Endothelial cell of hepatic sinusoid (primary cell): ENCODE data around the gene ROBO1.
"Not testable (repeated sequence)": the region's sequence is repeated elsewhere in the genome, so short reads cannot be mapped to it uniquely, and the experiment has no call there.

ENCODE experiments used
- in situ Hi-C: cut with HindIII; loops from 2 replicates; pipeline ENCODE4 v1.10.0; 2017; ENCODE audit warnings: low sequenced_read_pairs

Gene ROBO1

DNA sequence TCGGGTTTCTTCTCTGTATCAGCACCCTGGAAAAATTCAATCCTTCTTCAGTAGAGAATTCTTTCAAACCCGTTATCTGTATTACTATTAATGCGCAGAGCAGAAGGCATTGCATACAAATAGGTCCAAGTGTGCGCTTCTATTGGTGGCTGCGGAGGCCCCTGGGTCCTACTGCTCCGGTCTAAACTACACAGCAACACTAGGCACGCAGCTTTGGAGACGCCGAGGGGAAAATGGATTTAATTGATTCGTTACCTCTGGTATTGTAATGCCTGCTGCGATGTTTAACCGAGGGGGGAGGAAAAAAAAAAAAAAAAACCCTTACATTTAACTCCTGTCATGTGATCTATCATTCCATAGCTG is at the start of gene ROBO1:
TSS of gene ROBO1 (minus strand) at position 94 of the 363 bp plus-strand sequence.
- in situ Hi-C loops: no loop called here

DNA sequence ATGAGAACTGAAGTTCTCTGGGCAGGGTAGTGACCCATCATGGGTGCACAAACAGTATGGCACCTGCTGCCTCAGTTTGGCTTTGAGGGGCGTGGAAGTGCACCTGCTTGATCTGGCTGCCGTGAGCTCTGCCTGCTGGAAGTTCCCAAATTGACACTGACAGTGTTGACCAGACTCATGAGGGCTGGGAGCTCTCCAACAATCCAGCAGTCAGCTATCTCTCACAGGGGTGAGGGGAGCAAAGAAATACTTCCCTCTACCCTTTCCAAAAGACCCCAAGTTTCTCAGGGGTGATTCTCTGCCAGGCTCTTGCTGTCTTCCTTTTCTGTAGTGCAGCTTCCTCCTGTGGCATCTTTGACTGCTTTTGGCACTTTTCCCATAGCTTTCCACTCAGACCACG is 49.4 kb upstream of the ROBO1 start:
- in situ Hi-C loops: no loop called here

DNA sequence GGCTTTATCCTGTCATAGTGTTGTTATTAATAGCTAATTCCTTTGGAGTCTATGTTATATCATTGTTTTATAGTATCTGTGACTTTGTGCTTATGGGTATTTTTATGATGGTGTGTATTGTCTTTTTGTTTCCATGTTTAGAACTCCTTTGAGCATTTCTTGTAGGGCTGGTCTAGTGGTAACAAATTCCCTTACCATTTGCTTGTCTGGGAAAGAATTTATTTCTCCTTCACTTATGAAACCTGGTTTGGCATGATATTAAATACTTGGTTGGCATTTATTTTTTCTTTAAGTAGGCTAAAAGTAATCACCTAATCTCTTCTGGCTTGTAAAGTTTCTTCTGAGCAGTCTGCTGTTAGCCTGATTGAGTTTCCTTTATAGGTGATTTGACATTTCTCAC is 47.7 kb upstream of the ROBO1 start:
- in situ Hi-C loops: no loop called here

GRCh38 chr3:79810581-79810980 is 42.8 kb upstream of the ROBO1 start:
- in situ Hi-C loops: no loop called here

DNA sequence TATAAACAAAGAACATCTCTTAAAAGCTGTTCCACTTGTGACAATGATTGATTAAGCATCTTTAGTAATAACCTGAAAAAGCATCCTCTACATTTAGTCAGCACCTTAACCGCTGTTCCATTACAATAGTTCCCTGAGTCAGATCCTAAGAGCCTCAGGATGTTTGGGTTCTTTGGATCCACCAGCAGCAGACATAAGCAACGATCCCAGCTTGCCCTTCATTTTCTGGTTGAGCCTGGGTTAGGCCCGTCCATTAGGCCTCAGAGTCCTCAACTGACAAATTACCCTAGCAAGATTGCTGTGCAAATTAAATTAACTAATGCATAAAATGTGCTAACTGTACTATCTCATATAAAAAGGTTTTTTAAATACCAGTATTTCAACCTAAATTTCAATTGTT is 42.3 kb upstream of the ROBO1 start:
- in situ Hi-C loops: no loop called here

DNA sequence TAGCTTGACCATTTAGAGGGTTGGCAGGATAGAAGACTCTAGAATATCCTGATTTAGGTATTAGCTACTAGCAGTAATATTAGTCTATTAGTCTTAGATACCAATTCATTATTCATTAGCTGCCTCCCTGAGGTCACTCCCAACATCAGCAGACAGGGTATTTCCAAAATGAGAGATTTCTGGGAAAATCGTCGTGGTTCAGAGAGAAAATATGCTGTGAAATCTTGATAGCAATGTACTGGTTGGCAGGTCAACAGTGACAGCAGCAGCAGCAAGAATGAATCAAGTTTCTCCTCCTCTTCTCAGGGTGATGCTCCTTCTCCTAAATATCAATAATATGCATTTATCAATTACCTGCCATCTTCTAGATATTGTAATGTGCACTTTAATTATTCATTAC is 41.3 kb upstream of the ROBO1 start:
- in situ Hi-C loops: no loop called here

GRCh38 chr3:79808515-79808914 is 40.7 kb upstream of the ROBO1 start:
- in situ Hi-C loops: no loop called here

DNA sequence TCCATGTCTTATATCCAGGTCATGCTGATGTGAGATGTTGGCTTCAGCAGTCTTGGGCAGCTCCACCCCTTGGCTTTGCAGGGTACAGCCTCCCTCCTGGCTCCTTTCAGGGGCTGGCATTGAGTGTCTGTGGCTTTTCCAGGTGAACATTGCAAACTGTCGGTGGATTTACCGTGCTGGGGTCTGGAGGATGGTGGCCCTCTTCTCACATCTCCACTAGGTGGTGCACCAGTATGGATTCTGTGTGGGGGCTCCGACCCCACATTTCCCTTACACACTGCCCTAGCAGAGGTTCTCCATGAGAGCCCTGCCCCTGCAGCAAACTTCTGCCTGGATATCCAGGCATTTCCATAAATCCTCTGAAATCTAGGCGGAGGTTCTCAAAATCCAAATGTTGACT is 22.4 kb upstream of the ROBO1 start:
- in situ Hi-C loops: not testable (repeated sequence)

GRCh38 chr3:79773291-79773690 is 5.5 kb upstream of the ROBO1 start:
- in situ Hi-C loops: no loop called here

GRCh38 chr3:79769229-79769628 is 1.4 kb upstream of the ROBO1 start:
- in situ Hi-C loops: no loop called here

GRCh38 chr3:79767194-79767904 is 449 bp downstream of the ROBO1 start:
- in situ Hi-C loops: no loop called here

DNA sequence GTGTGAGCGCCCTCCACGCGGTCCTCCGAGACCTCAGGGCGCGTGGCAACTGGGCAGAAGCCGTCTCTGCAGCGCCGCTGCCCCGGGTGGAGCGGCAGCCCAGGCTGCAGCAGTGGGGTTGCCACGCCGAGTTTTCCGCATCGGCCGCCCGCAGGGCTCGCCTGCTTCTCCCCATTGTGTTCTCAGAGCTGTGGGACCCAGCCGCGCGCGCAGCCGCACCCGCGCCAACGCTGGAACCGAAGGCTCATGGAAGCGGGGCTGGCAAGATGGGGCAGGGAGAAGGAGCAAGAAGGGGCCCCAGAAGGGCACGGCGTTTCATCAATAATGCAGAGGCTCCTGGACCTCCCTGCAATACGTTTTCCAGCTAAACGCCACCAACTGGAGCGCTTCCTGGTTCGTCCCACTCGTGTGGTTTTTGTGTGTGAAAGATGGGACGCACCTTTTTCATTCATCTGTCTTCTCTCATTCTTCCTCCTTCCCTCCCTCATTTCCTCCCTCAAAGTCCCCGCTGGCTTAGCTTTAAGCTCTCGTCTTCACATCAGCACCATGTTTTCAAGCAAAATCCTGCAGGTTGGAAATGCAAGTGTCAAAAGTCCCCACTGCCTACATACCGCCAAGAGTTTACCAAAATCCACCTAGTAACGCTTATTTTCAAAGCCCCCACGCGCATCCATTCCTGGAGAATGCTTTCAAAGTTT is 1.2 kb downstream of the ROBO1 start:
- in situ Hi-C loops: no loop called here

- in situ Hi-C loops: no loop called here
Measured at GRCh38 chr3:79765911-79766310, 1.9 kb downstream of the ROBO1 start.

GRCh38 chr3:79761441-79761840 is 6.4 kb downstream of the ROBO1 start:
- in situ Hi-C loops: no loop called here

- in situ Hi-C loops: no loop called here
Measured at GRCh38 chr3:79751703-79752102, 16.1 kb downstream of the ROBO1 start.

DNA sequence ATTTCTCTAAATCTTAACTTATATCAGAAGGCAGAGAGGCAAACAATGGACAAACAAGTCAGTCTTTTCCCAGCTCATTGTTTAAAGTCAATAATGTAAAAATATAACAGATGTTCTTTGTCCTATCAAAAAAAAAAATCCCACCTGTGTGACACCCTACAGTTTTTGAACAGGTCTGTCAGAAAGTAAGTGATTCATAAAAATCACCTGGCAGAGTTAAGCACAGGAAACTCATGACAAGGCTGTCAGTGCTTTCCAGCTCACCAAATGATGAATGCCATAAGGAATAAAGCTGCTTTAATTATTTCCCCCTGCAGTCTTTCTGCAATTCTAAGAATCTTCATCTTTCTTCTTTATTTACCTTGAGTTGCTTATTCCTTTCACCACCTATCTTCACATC is 30.3 kb downstream of the ROBO1 start:
- in situ Hi-C loops: no loop called here

- in situ Hi-C loops: no loop called here
Measured at GRCh38 chr3:79729096-79729495, 38.7 kb downstream of the ROBO1 start.

- in situ Hi-C loops: no loop called here
Measured at GRCh38 chr3:79726786-79727185, 41.0 kb downstream of the ROBO1 start.

- in situ Hi-C loops: no loop called here
Measured at GRCh38 chr3:79724206-79724605, 43.6 kb downstream of the ROBO1 start.

- in situ Hi-C loops: no loop called here
Measured at GRCh38 chr3:79690072-79690471, 77.7 kb downstream of the ROBO1 start.

DNA sequence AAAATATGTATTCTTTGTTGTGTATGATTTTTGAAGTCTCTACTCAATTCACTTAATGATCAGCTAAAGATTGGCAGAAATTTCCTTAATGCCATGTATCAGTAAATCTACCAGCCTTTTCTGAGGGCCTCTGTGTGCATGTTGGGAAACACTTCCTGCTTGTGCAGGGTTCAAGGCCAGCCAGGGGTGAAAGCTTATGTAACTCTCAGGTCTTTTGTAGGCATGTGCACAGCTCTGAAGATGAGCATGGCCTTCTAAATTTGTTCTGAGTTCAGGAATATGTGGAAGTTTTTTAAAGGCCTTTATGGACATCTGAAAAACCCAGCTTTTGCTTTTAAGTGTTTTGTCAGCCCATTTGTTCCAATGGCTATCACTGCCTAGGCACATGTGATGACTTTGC is 82.7 kb downstream of the ROBO1 start:
- in situ Hi-C loops: no loop called here

- in situ Hi-C loops: no loop called here
Measured at GRCh38 chr3:79684041-79684440, 83.8 kb downstream of the ROBO1 start.

GRCh38 chr3:79672731-79673130 is 95.1 kb downstream of the ROBO1 start:
- in situ Hi-C loops: no loop called here
